GM21423 (cell line): Measurements from ENCODE around the gene S100A14.

Experiments used
- ATAC-seq: cut with Tn5 transposase; IDR thresholded peaks from one replicate; pipeline ENCODE4 v1.9.1; 2021; ENCODE audit warnings: mild to moderate bottlenecking, moderate library complexity; ENCODE audit not compliant: unreplicated experiment

Gene S100A14

GRCh38 chr1:153566414-153567371 is 49.4 kb downstream of the S100A14 start:
- peak; percentile 62 for ATAC-seq

GRCh38 chr1:153565529-153566374 is 50.4 kb downstream of the S100A14 start, which contains the start of gene S100A2:
S100A2 (minus strand) TSS chr1:153565844; CDS start chr1:153563877, 1,967 bp downstream.
- no peak for ATAC-seq
